ENCODE results near the gene ZNF324B.
A peak's percentile ranks its signal among the peaks of the same experiment; 100 is the strongest.
"Not testable (repeated sequence)": the region's sequence is repeated elsewhere in the genome, so short reads cannot be mapped to it uniquely, and the experiment has no call there.

The ZNF324B gene

GRCh38 chr19:58455306-58455705, 3.9 kb downstream of the ZNF324B start:
- DNase-seq: no peak

GRCh38 chr19:58456111-58456510, 4.7 kb downstream of the ZNF324B start:
- DNase-seq: no peak

GRCh38 chr19:58460039-58460438, 8.6 kb downstream of the ZNF324B start:
- no peak for DNase-seq

GRCh38 chr19:58466089-58466759, 14.8 kb downstream of the ZNF324B start:
- DNase-seq: no peak

- DNase-seq: peak; percentile 72 to 84
Measured at GRCh38 chr19:58466760-58467589, 15.6 kb downstream of the ZNF324B start, which contains the start of gene ZNF324. ZNF324 (plus strand) TSS chr19:58467080; CDS start chr19:58469186, 2,106 bp downstream.

GRCh38 chr19:58468216-58468839, 16.9 kb downstream of the ZNF324B start:
- no peak for DNase-seq

GRCh38 chr19:58469241-58470013, 18.0 kb downstream of the ZNF324B start:
- DNase-seq: no peak

GRCh38 chr19:58470837-58471543, 19.6 kb downstream of the ZNF324B start:
- not testable (repeated sequence) for DNase-seq

- DNase-seq: no peak
Measured at GRCh38 chr19:58471736-58472135, 20.3 kb downstream of the ZNF324B start.

- DNase-seq: no peak
Measured at GRCh38 chr19:58473775-58474174, 22.4 kb downstream of the ZNF324B start.

- no peak for DNase-seq
Measured at GRCh38 chr19:58474291-58474996, 23.0 kb downstream of the ZNF324B start.

- no peak for DNase-seq
Measured at GRCh38 chr19:58474997-58475713, 23.7 kb downstream of the ZNF324B start.

GRCh38 chr19:58475714-58476497, 24.5 kb downstream of the ZNF324B start, which contains the start of gene ZNF446:
ZNF446 (plus strand) TSS chr19:58476352; CDS start chr19:58477219, 867 bp downstream.
- peak; percentile 84 to 93 for DNase-seq

GRCh38 chr19:58476498-58477015, 25.1 kb downstream of the ZNF324B start:
- DNase-seq: peak in 1 of 2 experiments; percentile 5

- no peak for DNase-seq
Measured at GRCh38 chr19:58477130-58477529, 25.7 kb downstream of the ZNF324B start.

- no peak for DNase-seq
Measured at GRCh38 chr19:58477871-58478270, 26.4 kb downstream of the ZNF324B start.

GRCh38 chr19:58479303-58479702, 27.9 kb downstream of the ZNF324B start:
- no peak for DNase-seq

GRCh38 chr19:58479736-58480480, 28.5 kb downstream of the ZNF324B start:
- no peak for DNase-seq

- no peak for DNase-seq
Measured at GRCh38 chr19:58480481-58480830, 29.0 kb downstream of the ZNF324B start.

Measured in SW 1271 (cell line).